ENCODE measurements around the gene STK17A. TPM values are rescaled to one million over a fixed set of nuclear protein-coding genes. Genes with fewer than 3 reads are reported as not detected.
"Not testable (repeated sequence)": the region's sequence is repeated elsewhere in the genome, so short reads cannot be mapped to it uniquely, and the experiment has no call there.

The STK17A gene
- total RNA-seq, 6 donors from 2014 or later = 18.2 to 78.0 (median 38.6) TPM

- H3K27ac ChIP-seq = no peak overlapping the region
- peaks cover 0 to 4% (median 0%) of the 10 kb centered on the region in 4 donors for H3K9me3 ChIP-seq
- 80 to 82% methylated on average over 15 of the region's 15 CpGs for WGBS, 2 donors
- H3K4me1 ChIP-seq = peaks cover 0 to 4% (median under 1%) of the 10 kb centered on the region in 4 donors
- H3K27me3 ChIP-seq = no peaks in the 10 kb centered on the region
- DNase-seq (no peak), ATAC-seq (ENCODE audit: low FRiP score in 2 of 2) (no peak)
- peak in 1 of 4 donors; percentile 18 for TF ChIP-seq POLR2A (IDR thresholded peaks at IDR 0.05)
- TF ChIP-seq POLR2AphosphoS5 (IDR thresholded peaks at IDR 0.05) = no peak
- H3K36me3 ChIP-seq = no peaks in the 10 kb centered on the region
- no peak overlapping the region for H3K4me3 ChIP-seq
These were observed 86.6 kb downstream of the STK17A start for GRCh38 chr7:43669286-43670081.

DNA sequence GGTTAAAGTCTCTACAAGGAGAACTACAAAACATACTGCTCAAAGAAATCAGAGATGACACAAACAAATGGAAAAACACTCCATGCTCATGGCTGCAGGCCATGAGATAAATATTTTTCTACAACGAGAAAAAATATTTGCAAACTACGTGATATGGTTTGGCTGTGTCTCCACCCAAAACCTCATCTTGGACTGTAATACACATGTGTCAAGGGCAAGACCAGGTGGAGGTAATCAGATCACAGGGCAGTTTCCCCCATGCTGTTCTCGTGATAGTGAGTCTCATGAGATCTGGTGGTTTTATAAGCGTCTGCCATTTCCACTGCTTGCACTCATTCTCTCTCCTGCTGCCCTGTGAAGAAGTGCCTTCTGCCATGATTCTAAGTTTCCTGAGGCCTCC is 88.6 kb downstream of the STK17A start:
- TF ChIP-seq POLR2AphosphoS5 (IDR thresholded peaks at IDR 0.05) (no peak), EP300 (IDR thresholded peaks at IDR 0.05) (no peak), POLR2A (IDR thresholded peaks at IDR 0.05) (no peak)
- TF ChIP-seq, protein P1, sequence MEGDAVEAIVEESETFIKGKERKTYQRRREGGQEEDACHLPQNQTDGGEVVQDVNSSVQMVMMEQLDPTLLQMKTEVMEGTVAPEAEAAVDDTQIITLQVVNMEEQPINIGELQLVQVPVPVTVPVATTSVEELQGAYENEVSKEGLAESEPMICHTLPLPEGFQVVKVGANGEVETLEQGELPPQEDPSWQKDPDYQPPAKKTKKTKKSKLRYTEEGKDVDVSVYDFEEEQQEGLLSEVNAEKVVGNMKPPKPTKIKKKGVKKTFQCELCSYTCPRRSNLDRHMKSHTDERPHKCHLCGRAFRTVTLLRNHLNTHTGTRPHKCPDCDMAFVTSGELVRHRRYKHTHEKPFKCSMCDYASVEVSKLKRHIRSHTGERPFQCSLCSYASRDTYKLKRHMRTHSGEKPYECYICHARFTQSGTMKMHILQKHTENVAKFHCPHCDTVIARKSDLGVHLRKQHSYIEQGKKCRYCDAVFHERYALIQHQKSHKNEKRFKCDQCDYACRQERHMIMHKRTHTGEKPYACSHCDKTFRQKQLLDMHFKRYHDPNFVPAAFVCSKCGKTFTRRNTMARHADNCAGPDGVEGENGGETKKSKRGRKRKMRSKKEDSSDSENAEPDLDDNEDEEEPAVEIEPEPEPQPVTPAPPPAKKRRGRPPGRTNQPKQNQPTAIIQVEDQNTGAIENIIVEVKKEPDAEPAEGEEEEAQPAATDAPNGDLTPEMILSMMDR (IDR thresholded peaks at IDR 0.05) = no peak
- DNase-seq (no peak), ATAC-seq (ENCODE audit: low FRiP score in 2 of 2) (no peak)
- WGBS, 2 donors = 61 to 70% methylated on average over 4 of the region's 4 CpGs
- no peak overlapping the region for H3K27ac ChIP-seq
- H3K36me3 ChIP-seq = no peaks in the 10 kb centered on the region
- peaks cover 0 to 4% (median 0%) of the 10 kb centered on the region in 4 donors for H3K9me3 ChIP-seq
- no peaks in the 10 kb centered on the region for H3K27me3 ChIP-seq
- peaks cover 0 to 7% (median 2%) of the 10 kb centered on the region in 4 donors for H3K4me1 ChIP-seq
- H3K4me3 ChIP-seq = no peak overlapping the region

DNA sequence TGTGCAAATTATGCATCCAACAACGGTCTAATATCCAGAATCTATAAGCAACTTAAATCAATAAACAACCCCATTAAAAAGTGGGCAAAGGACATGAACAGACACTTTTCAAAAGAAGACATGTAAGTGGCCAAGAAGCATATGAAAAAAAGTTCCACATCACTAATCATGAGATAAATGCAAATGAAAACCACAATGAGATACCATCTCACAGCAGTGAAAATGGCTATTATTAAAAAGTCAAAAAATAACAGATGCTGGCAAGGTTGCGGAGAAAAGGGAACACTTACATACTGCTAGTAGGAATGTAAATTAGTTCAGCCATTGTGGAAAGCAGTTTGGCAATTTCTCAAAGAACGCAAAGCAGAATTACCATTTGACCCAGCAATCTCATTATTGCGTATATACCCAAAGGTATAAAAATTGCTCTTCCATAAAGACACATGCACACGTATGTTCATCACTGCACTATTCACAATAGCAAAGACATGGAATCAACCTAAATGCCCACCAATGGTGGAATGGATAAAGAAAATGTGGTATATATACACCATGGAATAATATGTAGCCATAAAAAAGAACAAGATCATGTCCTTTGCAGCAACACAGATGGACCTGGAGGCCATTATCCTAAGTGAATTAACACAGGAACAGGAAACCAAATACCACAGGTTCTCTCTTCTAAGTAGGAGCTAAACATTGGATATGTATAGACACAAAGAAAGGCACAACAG is 90.5 kb downstream of the STK17A start:
- 75 to 90% methylated on average over 5 of the region's 5 CpGs for WGBS, 2 donors
- not testable (repeated sequence) for ATAC-seq (ENCODE audit: low FRiP score in 2 of 2); H3K36me3 ChIP-seq; H3K4me1 ChIP-seq; H3K27me3 ChIP-seq; H3K4me3 ChIP-seq; DNase-seq; H3K27ac ChIP-seq; H3K9me3 ChIP-seq

- H3K4me1 ChIP-seq = peaks cover 0 to 7% (median 2%) of the 10 kb centered on the region in 4 donors
- no peaks in the 10 kb centered on the region for H3K27me3 ChIP-seq
- 43 to 54% methylated on average over 4 of the region's 4 CpGs for WGBS, 2 donors
- ATAC-seq (ENCODE audit: low FRiP score in 2 of 2) (peak; percentile 71 to 80), DNase-seq (no peak)
- no peak overlapping the region for H3K4me3 ChIP-seq
- H3K27ac ChIP-seq = no peak overlapping the region
- H3K9me3 ChIP-seq = peaks cover 0 to 4% (median 0%) of the 10 kb centered on the region in 4 donors
- TF ChIP-seq POLR2A (IDR thresholded peaks at IDR 0.05) (no peak), EP300 (IDR thresholded peaks at IDR 0.05) (peak in 2 of 4 donors; percentile 16 to 61), POLR2AphosphoS5 (IDR thresholded peaks at IDR 0.05) (peak in 1 of 2 donors; percentile 43)
- TF ChIP-seq, protein P1 (IDR thresholded peaks at IDR 0.05) = no peak
- H3K36me3 ChIP-seq = no peaks in the 10 kb centered on the region
These were observed 91.9 kb downstream of the STK17A start for GRCh38 chr7:43674559-43675436.

Other genes starting within 250 kb of the STK17A start
- 10 to 100 TPM; 37.5 to 65.9 (median 44.9) TPM for gene COA1, start 146.4 kb downstream of the STK17A start, total RNA-seq
- 100 to 1,000 TPM in 5 of 6 donors, 10 to 100 TPM in 1; 77.5 to 112 (median 105) TPM for gene BLVRA, start 175.6 kb downstream of the STK17A start, total RNA-seq

All from upper lobe of left lung (tissue), 6 donors.